GM12801 (cell line): ENCODE data around the gene SBF2.

Experiments
- TF ChIP-seq, protein P1 (sequence below): IDR thresholded peaks from one replicate; pipeline ENCODE4 v1.5.1; 2011; ENCODE audit warnings: control low read depth; ENCODE audit not compliant: insufficient read length; ENCODE audit errors: extremely low read depth

SBF2 gene

DNA sequence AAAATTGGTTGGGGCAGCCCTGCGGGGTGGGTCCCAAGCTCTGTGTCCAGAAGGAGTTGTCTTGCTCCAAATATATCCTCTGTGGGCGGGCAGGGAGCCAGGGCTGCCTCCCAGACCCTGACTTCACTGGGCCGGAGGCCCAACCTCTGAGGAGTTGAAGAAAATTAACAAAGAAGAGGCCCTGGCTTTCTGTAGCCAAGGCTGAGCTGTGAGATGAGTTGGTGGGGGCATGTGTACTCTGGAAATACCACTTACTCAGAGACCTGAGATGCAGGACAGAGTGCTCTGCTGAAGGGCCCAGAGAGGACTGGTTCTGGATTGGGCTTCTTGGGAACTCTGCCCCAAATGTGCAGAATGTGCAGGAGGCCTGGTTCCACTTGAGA is 533.8 kb downstream of the SBF2 start:
- TF ChIP-seq, protein P1, sequence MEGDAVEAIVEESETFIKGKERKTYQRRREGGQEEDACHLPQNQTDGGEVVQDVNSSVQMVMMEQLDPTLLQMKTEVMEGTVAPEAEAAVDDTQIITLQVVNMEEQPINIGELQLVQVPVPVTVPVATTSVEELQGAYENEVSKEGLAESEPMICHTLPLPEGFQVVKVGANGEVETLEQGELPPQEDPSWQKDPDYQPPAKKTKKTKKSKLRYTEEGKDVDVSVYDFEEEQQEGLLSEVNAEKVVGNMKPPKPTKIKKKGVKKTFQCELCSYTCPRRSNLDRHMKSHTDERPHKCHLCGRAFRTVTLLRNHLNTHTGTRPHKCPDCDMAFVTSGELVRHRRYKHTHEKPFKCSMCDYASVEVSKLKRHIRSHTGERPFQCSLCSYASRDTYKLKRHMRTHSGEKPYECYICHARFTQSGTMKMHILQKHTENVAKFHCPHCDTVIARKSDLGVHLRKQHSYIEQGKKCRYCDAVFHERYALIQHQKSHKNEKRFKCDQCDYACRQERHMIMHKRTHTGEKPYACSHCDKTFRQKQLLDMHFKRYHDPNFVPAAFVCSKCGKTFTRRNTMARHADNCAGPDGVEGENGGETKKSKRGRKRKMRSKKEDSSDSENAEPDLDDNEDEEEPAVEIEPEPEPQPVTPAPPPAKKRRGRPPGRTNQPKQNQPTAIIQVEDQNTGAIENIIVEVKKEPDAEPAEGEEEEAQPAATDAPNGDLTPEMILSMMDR: no peak

DNA sequence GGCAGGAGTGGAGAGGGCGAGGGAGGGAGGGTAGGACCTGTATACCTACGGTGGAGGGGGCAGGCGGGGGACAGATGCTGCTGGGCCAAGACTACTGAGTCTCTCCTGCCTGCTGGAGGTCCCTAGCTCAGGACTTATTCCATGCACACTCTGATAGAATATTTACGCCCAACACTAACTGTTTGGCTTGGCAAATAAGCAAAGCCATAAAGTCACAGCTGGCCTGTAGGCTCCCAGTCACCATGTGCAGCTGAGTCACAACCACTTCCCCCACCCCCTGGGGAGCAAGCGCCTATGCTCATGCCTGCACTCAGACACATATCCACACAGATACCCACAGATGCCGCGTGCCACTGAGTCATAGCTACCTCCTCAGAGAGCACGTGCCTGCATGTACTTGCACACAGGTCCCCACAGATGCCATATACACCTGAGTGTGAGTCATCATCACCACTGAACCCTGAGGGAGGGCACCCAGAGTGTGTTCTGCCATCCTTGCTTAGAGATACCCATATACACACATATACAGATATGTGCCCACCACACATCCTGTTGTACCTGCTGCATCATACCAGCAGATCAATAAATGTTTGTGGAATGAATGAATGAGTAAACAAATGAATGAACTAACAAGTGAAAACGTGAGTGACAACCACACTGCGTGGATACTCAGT is 534.4 kb downstream of the SBF2 start:
- TF ChIP-seq, protein P1: no peak

DNA sequence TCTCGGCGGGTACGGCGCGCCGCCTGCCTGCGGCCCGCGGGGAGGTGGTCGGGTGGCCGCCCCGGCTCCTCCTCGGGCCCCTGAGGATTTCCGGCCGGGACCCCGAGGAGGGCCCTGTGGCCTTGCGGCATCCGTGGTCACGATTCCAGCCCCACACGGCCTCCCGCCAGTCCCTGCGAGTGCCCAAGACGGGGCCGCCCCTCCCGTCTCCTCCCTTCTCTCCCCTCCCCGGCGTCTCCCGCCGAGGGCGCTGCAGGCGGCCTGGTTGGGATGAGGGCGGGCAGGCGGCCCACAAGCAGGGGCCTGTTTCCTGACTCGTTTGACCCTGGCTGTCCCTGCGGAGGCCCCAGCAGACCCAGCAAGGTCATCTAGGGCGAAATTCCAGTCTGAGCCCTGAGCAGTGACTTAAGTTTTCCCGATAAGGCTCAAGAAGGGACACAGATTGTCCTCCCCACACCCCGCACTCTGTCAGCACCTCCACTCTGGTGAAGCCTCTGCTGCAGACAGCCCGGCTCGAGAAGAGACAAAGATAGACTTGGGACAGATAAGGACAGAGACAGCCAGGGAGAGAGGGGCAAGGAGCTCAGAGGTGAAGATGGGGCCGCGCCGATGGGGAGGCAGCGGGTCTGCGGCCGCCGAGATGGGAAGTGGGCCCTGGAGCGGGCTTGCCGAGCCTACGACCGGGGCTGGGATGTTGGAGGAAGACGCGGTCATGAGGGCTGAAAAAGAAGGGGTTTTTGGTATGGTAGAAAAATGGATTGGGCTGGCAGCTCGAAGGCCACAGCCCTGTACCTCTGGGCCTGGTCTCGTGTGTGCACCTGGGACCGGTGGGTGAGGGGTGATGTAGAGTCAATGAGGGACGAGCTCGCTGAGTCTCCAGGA is 535.1 kb downstream of the SBF2 start:
- TF ChIP-seq, protein P1: no peak

DNA sequence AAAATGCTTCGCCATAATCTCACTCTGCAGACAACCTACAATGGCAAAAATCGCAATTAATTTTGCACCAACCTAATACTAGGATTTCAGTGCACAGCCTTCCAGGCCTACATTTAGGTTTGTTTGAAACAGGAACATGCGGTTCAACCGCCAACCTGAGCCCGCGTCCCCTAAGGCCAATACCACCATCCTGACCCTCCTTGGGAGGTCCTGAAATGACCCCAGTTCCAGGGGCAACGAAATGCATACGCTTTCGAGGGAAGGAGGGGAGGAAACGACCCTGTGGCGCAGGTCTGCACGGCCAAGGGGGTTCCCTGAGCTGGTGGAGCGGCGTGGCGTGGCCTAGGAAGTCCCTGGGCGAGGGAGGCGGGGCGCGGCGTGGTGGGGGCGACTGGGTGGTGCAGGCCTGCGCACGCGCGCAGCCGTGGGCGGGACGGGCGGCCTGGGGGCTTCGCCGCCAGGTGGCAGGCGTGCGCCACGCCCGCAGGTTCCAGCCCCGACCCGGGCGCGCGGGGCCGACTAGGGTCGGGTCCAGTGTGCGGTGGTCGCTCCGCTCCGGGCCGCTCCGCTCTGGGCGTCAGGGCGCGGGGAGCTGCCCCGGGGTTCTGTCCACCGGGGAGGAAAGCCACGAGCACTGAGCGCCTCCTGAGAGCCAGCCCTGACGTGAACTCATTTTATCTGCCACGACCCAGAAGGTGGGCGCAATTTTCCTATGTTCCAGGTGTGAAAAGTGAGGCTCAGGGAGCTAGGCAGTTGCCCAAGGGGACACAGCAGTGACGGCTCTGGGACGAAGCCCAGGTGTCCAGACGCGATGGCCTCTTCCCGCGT is 536.0 kb downstream of the SBF2 start:
- TF ChIP-seq, protein P1: no peak

DNA sequence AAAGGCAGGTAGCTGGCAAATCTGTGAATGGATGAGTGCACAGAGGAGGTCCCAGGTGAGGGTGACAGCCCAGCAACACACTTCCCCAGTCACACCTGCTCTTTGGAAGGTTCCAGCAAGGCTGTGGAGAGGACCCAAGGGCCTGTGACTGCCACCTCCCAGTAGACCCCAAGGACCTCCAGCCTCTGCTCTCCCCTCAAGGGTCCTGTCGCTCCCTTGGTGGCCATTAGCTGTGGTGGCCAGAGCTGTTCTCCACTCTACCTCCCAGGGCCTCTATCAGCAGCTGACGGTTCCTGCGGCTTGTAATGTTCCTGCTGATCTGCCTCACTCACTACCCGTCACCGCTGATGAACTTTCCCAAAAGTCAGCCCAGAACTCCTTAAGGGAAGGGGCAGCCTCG is 537.1 kb downstream of the SBF2 start:
- TF ChIP-seq, protein P1: no peak

DNA sequence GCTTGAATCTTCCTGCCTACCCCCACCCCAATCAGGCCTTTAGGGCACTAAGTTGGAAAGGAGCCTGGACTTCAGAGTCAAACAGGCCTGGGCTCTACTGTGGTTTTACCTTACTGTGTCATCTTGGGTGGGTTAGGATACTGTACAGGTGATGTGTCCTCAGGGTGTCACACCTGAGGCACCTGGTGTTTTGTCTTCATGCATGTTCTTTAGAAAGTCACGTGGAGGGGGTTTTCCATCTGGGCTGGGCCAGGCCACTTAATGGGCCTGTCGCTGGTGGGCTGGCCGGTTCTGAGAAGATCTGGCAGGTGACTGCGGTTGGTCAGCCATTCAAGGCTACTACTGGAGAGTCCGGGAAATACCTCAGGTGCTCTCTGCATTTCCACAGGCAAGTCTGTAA is 537.6 kb downstream of the SBF2 start:
- TF ChIP-seq, protein P1: no peak
